A549 (cell line): ENCODE measurements around the gene MYO15B.

ENCODE experiments used
- CTCF ChIP-seq: fragments of >200 bp; sonication (Bioruptor Twin); formaldehyde crosslinking; IDR thresholded peaks from 3 replicates; pipeline ENCODE4 v1.5.1; 2016
- EHMT2 ChIP-seq: fragments of 200-600 bp; sonication (generic); IDR thresholded peaks from 2 replicates; pipeline ENCODE4 v1.6.1; 2016; ENCODE audit warnings: antibody characterized with exemption, low read depth, mild to moderate bottlenecking, moderate library complexity
- EP300 ChIP-seq, 2 experiments: fragments of >200 bp; sonication (Bioruptor Twin); formaldehyde crosslinking; IDR thresholded peaks; 2 replicates in 1 of 2; 3 replicates in 1 of 2; pipeline ENCODE4 v1.6.1; 2016 to 2017
- JUNB ChIP-seq: fragments of >200 bp; sonication (Bioruptor Twin); formaldehyde crosslinking; IDR thresholded peaks from 2 replicates; pipeline ENCODE4 v1.6.1; 2016
- MAX ChIP-seq: IDR thresholded peaks from 2 replicates; pipeline ENCODE4 v1.6.1; 2012
- POLR2A ChIP-seq: IDR thresholded peaks from 2 replicates; pipeline ENCODE4 v1.6.1; 2012; ENCODE audit warnings: mild to moderate bottlenecking, low read length
- ZFP36 ChIP-seq: fragments of 450-650 bp; IDR thresholded peaks from 2 replicates; pipeline ENCODE4 v1.6.1; 2014; ENCODE audit warnings: borderline replicate concordance; ENCODE audit not compliant: partially characterized antibody

GRCh38 chr17:75566834-75567233 lies 20.8 kb upstream of the MYO15B start:
- TF ChIP-seq CTCF, result no peak
- TF ChIP-seq ZFP36, result no peak
- TF ChIP-seq EHMT2, result no peak
- no peak for TF ChIP-seq MAX
- TF ChIP-seq JUNB, result no peak
- no peak for TF ChIP-seq EP300 (IDR thresholded peaks at IDR 0.05)
- no peak for TF ChIP-seq POLR2A
